ENCODE measurements around the gene GPRC5B. TPM values are rescaled to one million over a fixed set of nuclear protein-coding genes. Genes with fewer than 3 reads are reported as not detected.
A peak's percentile ranks its signal among the peaks of the same experiment; 100 is the strongest.

Gene GPRC5B
- total and polyA plus RNA-seq, 5 donors from 2014 or later, result 0.14 to 0.42 (median 0.26) TPM; not detected in 1

GRCh38 chr16:19817122-19817521, 67.5 kb downstream of the GPRC5B start:
- Mint-ChIP-seq H3K4me3 (no peak overlapping the region), H3K36me3 (no peaks in the 10 kb centered on the region), H3K9me3 (peaks cover 0 to 12% (median 2%) of the 10 kb centered on the region in 7 donors), H3K27me3 (no peaks in the 10 kb centered on the region), H3K27ac (no peak overlapping the region), H3K4me1 (no peaks in the 10 kb centered on the region)
- Histone ChIP-seq H3K4me3 (ENCODE audit: low read depth, low read length) (no peak overlapping the region), H3K27me3 (ENCODE audit: control insufficient read depth, insufficient read depth, low read length) (peaks cover 2% of the 10 kb centered on the region), H3K27ac (ENCODE audit: insufficient read depth, low read length, poor library complexity, severe bottlenecking) (no peak overlapping the region), H3K36me3 (ENCODE audit: control insufficient read depth, insufficient read depth, low read length) (no peaks in the 10 kb centered on the region), H3K4me1 (ENCODE audit: control insufficient read depth, insufficient read depth, low read length, poor library complexity, severe bottlenecking) (no peaks in the 10 kb centered on the region), H3K9me3 (ENCODE audit: control insufficient read depth in 2 of 2, low read length in 2 of 2) (no peaks in the 10 kb centered on the region)
- DNase-seq (no peak), ATAC-seq (ENCODE audit: low read depth in 2 of 2) (no peak)

- Mint-ChIP-seq H3K9me3 (peaks cover 0 to 12% (median 2%) of the 10 kb centered on the region in 7 donors), H3K27me3 (no peaks in the 10 kb centered on the region), H3K4me3 (no peak overlapping the region), H3K27ac (no peak overlapping the region), H3K36me3 (no peaks in the 10 kb centered on the region), H3K4me1 (no peaks in the 10 kb centered on the region)
- ATAC-seq (ENCODE audit: low read depth in 2 of 2) (no peak), DNase-seq (no peak)
- Histone ChIP-seq H3K36me3 (ENCODE audit: control insufficient read depth, insufficient read depth, low read length) (no peaks in the 10 kb centered on the region), H3K4me1 (ENCODE audit: control insufficient read depth, insufficient read depth, low read length, poor library complexity, severe bottlenecking) (no peaks in the 10 kb centered on the region), H3K9me3 (ENCODE audit: control insufficient read depth in 2 of 2, low read length in 2 of 2) (no peaks in the 10 kb centered on the region), H3K4me3 (ENCODE audit: low read depth, low read length) (no peak overlapping the region), H3K27me3 (ENCODE audit: control insufficient read depth, insufficient read depth, low read length) (peaks cover 2% of the 10 kb centered on the region), H3K27ac (ENCODE audit: insufficient read depth, low read length, poor library complexity, severe bottlenecking) (no peak overlapping the region)
Measured at GRCh38 chr16:19815418-19815817, 69.2 kb downstream of the GPRC5B start.

GRCh38 chr16:19812986-19813385, 71.7 kb downstream of the GPRC5B start:
- Histone ChIP-seq H3K36me3 (ENCODE audit: control insufficient read depth, insufficient read depth, low read length) (no peaks in the 10 kb centered on the region), H3K4me1 (ENCODE audit: control insufficient read depth, insufficient read depth, low read length, poor library complexity, severe bottlenecking) (no peaks in the 10 kb centered on the region), H3K27me3 (ENCODE audit: control insufficient read depth, insufficient read depth, low read length) (peaks cover 2% of the 10 kb centered on the region), H3K27ac (ENCODE audit: insufficient read depth, low read length, poor library complexity, severe bottlenecking) (no peak overlapping the region), H3K4me3 (ENCODE audit: low read depth, low read length) (no peak overlapping the region), H3K9me3 (ENCODE audit: control insufficient read depth in 2 of 2, low read length in 2 of 2) (no peaks in the 10 kb centered on the region)
- H3K27ac Mint-ChIP-seq, result no peak overlapping the region
- ATAC-seq (ENCODE audit: low read depth in 2 of 2) (no peak), DNase-seq (no peak)
- peaks cover 0 to 12% (median 2%) of the 10 kb centered on the region in 7 donors for H3K9me3 Mint-ChIP-seq
- no peaks in the 10 kb centered on the region for H3K27me3 Mint-ChIP-seq
- no peak overlapping the region for H3K4me3 Mint-ChIP-seq
- H3K36me3 Mint-ChIP-seq, result no peaks in the 10 kb centered on the region
- peaks cover 0 to 7% (median 0%) of the 10 kb centered on the region in 4 donors for H3K4me1 Mint-ChIP-seq

- H3K9me3 ChIP-seq (ENCODE audit: control insufficient read depth in 2 of 2, low read length in 2 of 2), result peaks cover under 1 to 2% of the 10 kb centered on the region in 2 experiments
- peaks cover 2% of the 10 kb centered on the region for H3K27me3 ChIP-seq (ENCODE audit: control insufficient read depth, insufficient read depth, low read length)
- H3K36me3 ChIP-seq (ENCODE audit: control insufficient read depth, insufficient read depth, low read length), result no peaks in the 10 kb centered on the region
- H3K4me1 Mint-ChIP-seq, result peaks cover 0 to 7% (median 0%) of the 10 kb centered on the region in 4 donors
- ATAC-seq (ENCODE audit: low read depth in 2 of 2) (no peak), DNase-seq (peak in 1 of 3 donors; percentile 7)
- H3K27me3 Mint-ChIP-seq, result no peaks in the 10 kb centered on the region
- no peak overlapping the region for H3K4me3 ChIP-seq (ENCODE audit: low read depth, low read length)
- no peaks in the 10 kb centered on the region for H3K4me1 ChIP-seq (ENCODE audit: control insufficient read depth, insufficient read depth, low read length, poor library complexity, severe bottlenecking)
- peaks cover under 1% of the 10 kb centered on the region for H3K36me3 Mint-ChIP-seq
- H3K27ac Mint-ChIP-seq, result no peak overlapping the region
- H3K4me3 Mint-ChIP-seq, result no peak overlapping the region
- no peak overlapping the region for H3K27ac ChIP-seq (ENCODE audit: insufficient read depth, low read length, poor library complexity, severe bottlenecking)
- H3K9me3 Mint-ChIP-seq, result peaks cover 0 to 12% (median 2%) of the 10 kb centered on the region in 7 donors
Measured at GRCh38 chr16:19810817-19811731, 73.6 kb downstream of the GPRC5B start.

- H3K36me3 Mint-ChIP-seq, result peaks cover 7% of the 10 kb centered on the region
- ATAC-seq (ENCODE audit: low read depth in 2 of 2) (no peak), DNase-seq (no peak)
- peaks cover 2 to 8% of the 10 kb centered on the region in 2 experiments for H3K9me3 ChIP-seq (ENCODE audit: control insufficient read depth in 2 of 2, low read length in 2 of 2)
- no peak overlapping the region for H3K4me3 Mint-ChIP-seq
- H3K4me3 ChIP-seq (ENCODE audit: low read depth, low read length), result no peak overlapping the region
- H3K36me3 ChIP-seq (ENCODE audit: control insufficient read depth, insufficient read depth, low read length), result no peaks in the 10 kb centered on the region
- H3K27ac Mint-ChIP-seq, result no peak overlapping the region
- no peak overlapping the region for H3K27ac ChIP-seq (ENCODE audit: insufficient read depth, low read length, poor library complexity, severe bottlenecking)
- H3K9me3 Mint-ChIP-seq, result peaks cover 0 to 23% (median 2%) of the 10 kb centered on the region in 7 donors
- H3K4me1 Mint-ChIP-seq, result peaks cover 0 to 16% (median 8%) of the 10 kb centered on the region in 4 donors
- no peaks in the 10 kb centered on the region for H3K27me3 Mint-ChIP-seq
- H3K4me1 ChIP-seq (ENCODE audit: control insufficient read depth, insufficient read depth, low read length, poor library complexity, severe bottlenecking), result peaks cover 6% of the 10 kb centered on the region
- H3K27me3 ChIP-seq (ENCODE audit: control insufficient read depth, insufficient read depth, low read length), result peaks cover 2% of the 10 kb centered on the region
Measured at GRCh38 chr16:19809693-19810092, 75.0 kb downstream of the GPRC5B start.

GRCh38 chr16:19809121-19809635, 75.5 kb downstream of the GPRC5B start:
- DNase-seq, result peak in 1 of 3 donors; percentile 53
- Mint-ChIP-seq H3K4me3 (no peak overlapping the region), H3K9me3 (peaks cover 0 to 23% (median 2%) of the 10 kb centered on the region in 7 donors), H3K27me3 (no peaks in the 10 kb centered on the region), H3K27ac (no peak overlapping the region), H3K36me3 (peaks cover 7% of the 10 kb centered on the region), H3K4me1 (peaks cover 0 to 20% (median 11%) of the 10 kb centered on the region in 4 donors)
- Histone ChIP-seq H3K36me3 (ENCODE audit: control insufficient read depth, insufficient read depth, low read length) (no peaks in the 10 kb centered on the region), H3K4me1 (ENCODE audit: control insufficient read depth, insufficient read depth, low read length, poor library complexity, severe bottlenecking) (peaks cover 11% of the 10 kb centered on the region), H3K27ac (ENCODE audit: insufficient read depth, low read length, poor library complexity, severe bottlenecking) (no peak overlapping the region), H3K27me3 (ENCODE audit: control insufficient read depth, insufficient read depth, low read length) (peaks cover 2% of the 10 kb centered on the region), H3K4me3 (ENCODE audit: low read depth, low read length) (no peak overlapping the region), H3K9me3 (ENCODE audit: control insufficient read depth in 2 of 2, low read length in 2 of 2) (peaks cover 2 to 8% of the 10 kb centered on the region in 2 experiments)
- no peak for ATAC-seq (ENCODE audit: low read depth in 2 of 2)

GRCh38 chr16:19808061-19808641, 76.5 kb downstream of the GPRC5B start:
- no peak overlapping the region for H3K4me3 Mint-ChIP-seq
- Histone ChIP-seq H3K9me3 (ENCODE audit: control insufficient read depth in 2 of 2, low read length in 2 of 2) (peaks cover 2 to 8% of the 10 kb centered on the region in 2 experiments), H3K27me3 (ENCODE audit: control insufficient read depth, insufficient read depth, low read length) (peaks cover 2% of the 10 kb centered on the region), H3K36me3 (ENCODE audit: control insufficient read depth, insufficient read depth, low read length) (no peaks in the 10 kb centered on the region), H3K27ac (ENCODE audit: insufficient read depth, low read length, poor library complexity, severe bottlenecking) (no peak overlapping the region), H3K4me3 (ENCODE audit: low read depth, low read length) (no peak overlapping the region), H3K4me1 (ENCODE audit: control insufficient read depth, insufficient read depth, low read length, poor library complexity, severe bottlenecking) (peaks cover 11% of the 10 kb centered on the region)
- H3K36me3 Mint-ChIP-seq, result peaks cover 7% of the 10 kb centered on the region
- H3K27ac Mint-ChIP-seq, result no peak overlapping the region
- DNase-seq (peak in 1 of 3 donors; percentile 23), ATAC-seq (ENCODE audit: low read depth in 2 of 2) (no peak)
- H3K9me3 Mint-ChIP-seq, result peaks cover 0 to 19% (median 2%) of the 10 kb centered on the region in 7 donors
- peaks cover 0 to 24% (median 11%) of the 10 kb centered on the region in 4 donors for H3K4me1 Mint-ChIP-seq
- no peaks in the 10 kb centered on the region for H3K27me3 Mint-ChIP-seq
